GM12872 (cell line): ENCODE data around the gene VPREB3.
A peak's percentile ranks its signal among the peaks of the same experiment; 100 is the strongest.

Experiments
- CTCF ChIP-seq: IDR thresholded peaks from 3 replicates; pipeline ENCODE4 v1.5.1; 2011; ENCODE audit warnings: low read depth, mild to moderate bottlenecking, low read length, moderate library complexity; ENCODE audit not compliant: insufficient read depth

The VPREB3 gene

GRCh38 chr22:23751441-23751996 is 2.7 kb downstream of the VPREB3 start:
- TF ChIP-seq CTCF = no peak

GRCh38 chr22:23750714-23751440 is 3.3 kb downstream of the VPREB3 start, which contains the start of gene ZNF70:
TSS of gene ZNF70 (minus strand) at chr22:23751112. CDS start at chr22:23745140, 5,972 bp downstream.
- TF ChIP-seq CTCF = peak; percentile 43

GRCh38 chr22:23750367-23750713 is 3.9 kb downstream of the VPREB3 start:
- no peak for TF ChIP-seq CTCF

- TF ChIP-seq CTCF = no peak
These were observed 4.4 kb downstream of the VPREB3 start for GRCh38 chr22:23749841-23750301.

- no peak for TF ChIP-seq CTCF
These were observed 8.4 kb downstream of the VPREB3 start for GRCh38 chr22:23745791-23746190.

GRCh38 chr22:23744485-23744884 is 9.7 kb downstream of the VPREB3 start:
- TF ChIP-seq CTCF = no peak

- no peak for TF ChIP-seq CTCF
These were observed 10.2 kb downstream of the VPREB3 start for GRCh38 chr22:23744001-23744400.
